ENCODE measurements around the gene KRTAP10-8. TPM values are rescaled to one million over a fixed set of nuclear protein-coding genes. Genes with fewer than 3 reads are reported as not detected.
"Not testable (repeated sequence)": the region's sequence is repeated elsewhere in the genome, so short reads cannot be mapped to it uniquely, and the experiment has no call there.

Gene KRTAP10-8
- total RNA-seq, 1 donor, result not detected

- TF ChIP-seq CTCF (IDR thresholded peaks at IDR 0.05; ENCODE audit: extremely low read depth, low read depth, low read length), result no peak
- H3K27me3 ChIP-seq (ENCODE audit: insufficient read depth, low read length), result no peaks in the 10 kb centered on the region
These were observed 46.0 kb downstream of the KRTAP10-8 start, which contains the start of gene KRTAP12-3 for GRCh38 chr21:44657635-44658540. Gene KRTAP12-3 (plus strand): TSS chr21:44657932. CDS start chr21:44657980, 48 bp downstream.

GRCh38 chr21:44658541-44658910 lies 46.6 kb downstream of the KRTAP10-8 start:
- no peaks in the 10 kb centered on the region for H3K4me1 ChIP-seq (ENCODE audit: insufficient read depth, low read length)
- no peak overlapping the region for H3K4me2 ChIP-seq (ENCODE audit: insufficient read depth, low read length)
- DNase-seq (ENCODE audit: insufficient read length, low spot score, missing footprints), result no peak
- no peaks in the 10 kb centered on the region for H3K79me2 ChIP-seq (ENCODE audit: insufficient read depth, low read length)
- H3K4me3 ChIP-seq (ENCODE audit: insufficient read depth, low read length), result no peak overlapping the region
- H3K27ac ChIP-seq (ENCODE audit: low read depth, low read length), result no peak overlapping the region
- H2AFZ ChIP-seq (ENCODE audit: low read length), result no peak overlapping the region
- no peak for TF ChIP-seq CTCF (IDR thresholded peaks at IDR 0.05; ENCODE audit: extremely low read depth, low read depth, low read length)
- H3K36me3 ChIP-seq (ENCODE audit: insufficient read depth, low read length), result no peaks in the 10 kb centered on the region
- no peaks in the 10 kb centered on the region for H3K27me3 ChIP-seq (ENCODE audit: insufficient read depth, low read length)
- no peaks in the 10 kb centered on the region for H4K20me1 ChIP-seq (ENCODE audit: insufficient read depth, low read length)
- H3K9me3 ChIP-seq (ENCODE audit: low read depth, low read length), result no peaks in the 10 kb centered on the region

More at GRCh38 chr21:44657635-44658540, 46.0 kb downstream of the KRTAP10-8 start, which contains the start of gene KRTAP12-3:
- no peaks in the 10 kb centered on the region for H3K9me3 ChIP-seq (ENCODE audit: low read depth, low read length)
- no peak within 1 kb of the TSS for H3K4me2 ChIP-seq (ENCODE audit: insufficient read depth, low read length)
- no peak within 1 kb of the TSS for H3K4me3 ChIP-seq (ENCODE audit: insufficient read depth, low read length)
- no peak within 1 kb of the TSS for H2AFZ ChIP-seq (ENCODE audit: low read length)
- H3K27ac ChIP-seq (ENCODE audit: low read depth, low read length), result no peak within 1 kb of the TSS
- H4K20me1 ChIP-seq (ENCODE audit: insufficient read depth, low read length), result no peaks in the 10 kb centered on the region
- H3K36me3 ChIP-seq (ENCODE audit: insufficient read depth, low read length), result no peaks in the 10 kb centered on the region
- no peaks in the 10 kb centered on the region for H3K79me2 ChIP-seq (ENCODE audit: insufficient read depth, low read length)
- no peak for DNase-seq (ENCODE audit: insufficient read length, low spot score, missing footprints)
- no peaks in the 10 kb centered on the region for H3K4me1 ChIP-seq (ENCODE audit: insufficient read depth, low read length)

DNA sequence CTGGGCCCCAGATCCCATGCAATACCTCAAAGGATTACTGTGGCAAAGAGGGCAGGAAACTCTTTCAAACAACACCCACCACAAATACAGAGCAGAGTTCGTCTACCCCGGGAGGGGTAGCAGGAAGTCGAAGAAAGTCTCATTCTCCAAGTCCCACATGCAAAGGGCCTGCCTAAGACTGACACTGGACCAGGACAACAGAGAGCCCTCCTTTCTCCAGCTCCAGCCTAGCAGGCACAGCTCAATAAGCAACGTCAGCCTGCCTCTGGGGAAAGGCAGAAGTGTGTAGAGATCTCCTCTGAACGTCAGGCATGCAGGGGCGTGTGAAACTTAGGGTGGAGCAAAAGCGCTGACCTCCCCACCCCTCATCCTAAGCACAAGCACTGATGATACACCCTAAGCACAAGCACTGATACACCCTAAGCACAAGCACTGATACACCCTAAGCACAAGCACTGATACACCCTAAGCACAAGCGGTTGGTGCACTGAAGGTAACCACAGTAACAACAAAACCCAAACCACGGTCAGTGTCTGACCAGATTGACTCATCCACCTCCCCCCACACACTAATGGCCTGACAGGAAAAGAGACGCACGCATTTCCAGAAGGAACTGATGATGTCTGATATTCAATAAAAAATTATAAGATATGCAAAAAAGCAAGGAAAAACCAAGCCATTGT lies 47.2 kb downstream of the KRTAP10-8 start:
- H3K36me3 ChIP-seq (ENCODE audit: insufficient read depth, low read length), result no peaks in the 10 kb centered on the region
- no peak for DNase-seq (ENCODE audit: insufficient read length, low spot score, missing footprints)
- no peaks in the 10 kb centered on the region for H3K79me2 ChIP-seq (ENCODE audit: insufficient read depth, low read length)
- no peak overlapping the region for H3K4me3 ChIP-seq (ENCODE audit: insufficient read depth, low read length)
- no peak for TF ChIP-seq CTCF (IDR thresholded peaks at IDR 0.05; ENCODE audit: extremely low read depth, low read depth, low read length)
- H3K4me1 ChIP-seq (ENCODE audit: insufficient read depth, low read length), result no peaks in the 10 kb centered on the region
- H3K4me2 ChIP-seq (ENCODE audit: insufficient read depth, low read length), result no peak overlapping the region
- no peak overlapping the region for H2AFZ ChIP-seq (ENCODE audit: low read length)
- no peaks in the 10 kb centered on the region for H4K20me1 ChIP-seq (ENCODE audit: insufficient read depth, low read length)
- no peaks in the 10 kb centered on the region for H3K27me3 ChIP-seq (ENCODE audit: insufficient read depth, low read length)
- no peaks in the 10 kb centered on the region for H3K9me3 ChIP-seq (ENCODE audit: low read depth, low read length)
- no peak overlapping the region for H3K27ac ChIP-seq (ENCODE audit: low read depth, low read length)

DNA sequence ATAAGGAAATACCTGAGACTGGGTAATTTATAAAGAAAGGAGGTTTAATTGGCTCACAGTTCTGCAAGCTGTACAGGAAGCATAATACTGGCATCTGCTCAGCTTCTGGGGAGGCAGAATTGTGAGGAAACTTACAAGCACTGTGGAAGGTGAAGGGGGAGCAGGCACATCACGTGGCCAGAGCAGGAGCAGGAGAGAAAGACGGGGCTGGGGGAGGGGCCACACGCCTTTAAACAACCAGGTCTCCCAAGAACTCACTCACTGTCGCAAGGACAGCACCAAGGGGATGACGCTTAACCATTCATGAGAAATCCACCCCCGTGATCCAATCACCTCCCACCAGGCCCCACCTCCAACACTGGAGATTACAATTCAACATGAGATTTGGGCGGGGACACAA lies 49.7 kb downstream of the KRTAP10-8 start:
- H3K4me2 ChIP-seq (ENCODE audit: insufficient read depth, low read length); H4K20me1 ChIP-seq (ENCODE audit: insufficient read depth, low read length); H3K4me3 ChIP-seq (ENCODE audit: insufficient read depth, low read length); H3K27me3 ChIP-seq (ENCODE audit: insufficient read depth, low read length); H3K36me3 ChIP-seq (ENCODE audit: insufficient read depth, low read length); DNase-seq (ENCODE audit: insufficient read length, low spot score, missing footprints); H3K4me1 ChIP-seq (ENCODE audit: insufficient read depth, low read length); H3K9me3 ChIP-seq (ENCODE audit: low read depth, low read length); H2AFZ ChIP-seq (ENCODE audit: low read length); H3K27ac ChIP-seq (ENCODE audit: low read depth, low read length); H3K79me2 ChIP-seq (ENCODE audit: insufficient read depth, low read length): not testable (repeated sequence)

Other genes starting within 250 kb of the KRTAP10-8 start
- gene LRRC3, start 156.6 kb upstream of the KRTAP10-8 start, total RNA-seq, result 0.72 and 0.88 TPM in 2 replicates
- gene KRTAP10-1, start 71.9 kb upstream of the KRTAP10-8 start, total RNA-seq, result not detected in 2 replicates
- gene KRTAP10-2, start 60.6 kb upstream of the KRTAP10-8 start, total RNA-seq, result not detected in 2 replicates
- gene KRTAP10-3, start 53.3 kb upstream of the KRTAP10-8 start, total RNA-seq, result not detected in 2 replicates
- gene KRTAP10-4, start 38.4 kb upstream of the KRTAP10-8 start, total RNA-seq, result not detected in 2 replicates
- gene KRTAP10-5, start 31.5 kb upstream of the KRTAP10-8 start, total RNA-seq, result not detected in 2 replicates
- not detected in 2 replicates for gene KRTAP10-6, start 19.6 kb upstream of the KRTAP10-8 start, total RNA-seq
- not detected in 2 replicates for gene KRTAP10-7, start 11.5 kb upstream of the KRTAP10-8 start, total RNA-seq
- gene KRTAP10-9, start 15.0 kb downstream of the KRTAP10-8 start, total RNA-seq, result not detected in 2 replicates
- not detected in 2 replicates for gene KRTAP10-10, start 25.3 kb downstream of the KRTAP10-8 start, total RNA-seq
- not detected in 2 replicates for gene KRTAP10-11, start 34.3 kb downstream of the KRTAP10-8 start, total RNA-seq
- not detected in 2 replicates for gene KRTAP12-4, start 42.6 kb downstream of the KRTAP10-8 start, total RNA-seq
- gene KRTAP12-3, start 45.9 kb downstream of the KRTAP10-8 start, total RNA-seq, result not detected in 2 replicates
- not detected in 2 replicates for gene KRTAP12-2, start 54.8 kb downstream of the KRTAP10-8 start, total RNA-seq
- gene KRTAP12-1, start 70.1 kb downstream of the KRTAP10-8 start, total RNA-seq, result not detected in 2 replicates
- not detected in 2 replicates for gene KRTAP10-12, start 85.1 kb downstream of the KRTAP10-8 start, total RNA-seq
- not detected in 2 replicates for gene TSPEAR, start 99.5 kb downstream of the KRTAP10-8 start, total RNA-seq
- gene UBE2G2, start 189.7 kb downstream of the KRTAP10-8 start, total RNA-seq, result 75.3 and 94.3 TPM in 2 replicates
- 80.7 and 82.8 TPM in 2 replicates for gene SUMO3, start 206.0 kb downstream of the KRTAP10-8 start, total RNA-seq

Measured in osteoblast (primary cell).